ENCODE measurements around the gene SAFB2. TPM values are rescaled to one million over a fixed set of nuclear protein-coding genes. Genes with fewer than 3 reads are reported as not detected.

The SAFB2 gene
- total and polyA plus RNA-seq, 9 of the 15 experiments (the other 6 are each of a cell fraction or from before 2014, with no cell fraction given): 4.5 to 103 (median 47.3) TPM

GRCh38 chr19:5623397-5624017 lies 931 bp upstream of the SAFB2 start (continued):
- 0 out of 2 replicates have a peak, but pooled peaks have one; percentile 8 for TF ChIP-seq STAG1 (CRISPR knock-in tag; IDR thresholded peaks at IDR 0.05; ENCODE audit: borderline replicate concordance)
- no peak for TF ChIP-seq ZNF197 (CRISPR knock-in tag; IDR thresholded peaks at IDR 0.05; ENCODE audit: low read depth)
- TF ChIP-seq SRSF3 (IDR thresholded peaks at IDR 0.05; ENCODE audit: insufficient read depth, low read length): 0 out of 2 replicates have a peak, but pooled peaks have one; percentile 88
- no peak for TF ChIP-seq ZNF764 (CRISPR knock-in tag; IDR thresholded peaks at IDR 0.05; ENCODE audit: low read depth)
- 0 out of 2 replicates have a peak, but pooled peaks have one; percentile 44 for TF ChIP-seq ZNF511 (CRISPR knock-in tag; IDR thresholded peaks at IDR 0.05)
- TF ChIP-seq ZFX (CRISPR knock-in tag; IDR thresholded peaks at IDR 0.05): peak; percentile 67
- TF ChIP-seq ATF7 (IDR thresholded peaks at IDR 0.05): no peak
- TF ChIP-seq TBL1XR1 (IDR thresholded peaks at IDR 0.05; ENCODE audit: low read length in 2 of 2): no peak
- no peak for TF ChIP-seq FOXM1 (IDR thresholded peaks at IDR 0.05; ENCODE audit: low read depth)
- TF ChIP-seq FOXM1 (CRISPR knock-in tag; IDR thresholded peaks at IDR 0.05; ENCODE audit: low read depth): no peak; the same call in 1 of the 2 replicates
- no peak for TF ChIP-seq AFF1 (IDR thresholded peaks at IDR 0.05; ENCODE audit: low read depth in 1 of 2, partially characterized antibody in 2 of 2)
- TF ChIP-seq ZNF263 (CRISPR knock-in tag; IDR thresholded peaks at IDR 0.05; ENCODE audit: borderline replicate concordance): 0 out of 2 replicates have a peak, but pooled peaks have one; percentile 35
- TF ChIP-seq ATF1 (CRISPR knock-in tag; IDR thresholded peaks at IDR 0.05): no peak
- TF ChIP-seq ATF1 (tag; IDR thresholded peaks at IDR 0.05): no peak
- peak; percentile 71 for TF ChIP-seq RBBP5 (IDR thresholded peaks at IDR 0.05; ENCODE audit: borderline replicate concordance, insufficient read depth, low read length, poor library complexity, severe bottlenecking)

Data from K562 (cell line).